Epithelial cell of esophagus (primary cell): ENCODE data around the gene PKM.
A peak's percentile ranks its signal among the peaks of the same experiment; 100 is the strongest.

ENCODE experiments used
- DNase-seq: peaks from one replicate; pipeline ENCODE4 v3.0.0; 2010; ENCODE audit warnings: low read depth
- H3K4me3 ChIP-seq: 2 replicates; pipeline ENCODE4 v1.5.1; 2011; ENCODE audit warnings: mild to moderate bottlenecking, low read length, control low read depth
- TF ChIP-seq, protein P1 (sequence below): IDR thresholded peaks from 2 replicates; pipeline ENCODE4 v1.5.1; 2011; ENCODE audit warnings: low read depth, mild to moderate bottlenecking, low read length, control low read depth, inconsistent platforms; ENCODE audit not compliant: insufficient read depth; ENCODE audit errors: missing control alignments

PKM gene

DNA sequence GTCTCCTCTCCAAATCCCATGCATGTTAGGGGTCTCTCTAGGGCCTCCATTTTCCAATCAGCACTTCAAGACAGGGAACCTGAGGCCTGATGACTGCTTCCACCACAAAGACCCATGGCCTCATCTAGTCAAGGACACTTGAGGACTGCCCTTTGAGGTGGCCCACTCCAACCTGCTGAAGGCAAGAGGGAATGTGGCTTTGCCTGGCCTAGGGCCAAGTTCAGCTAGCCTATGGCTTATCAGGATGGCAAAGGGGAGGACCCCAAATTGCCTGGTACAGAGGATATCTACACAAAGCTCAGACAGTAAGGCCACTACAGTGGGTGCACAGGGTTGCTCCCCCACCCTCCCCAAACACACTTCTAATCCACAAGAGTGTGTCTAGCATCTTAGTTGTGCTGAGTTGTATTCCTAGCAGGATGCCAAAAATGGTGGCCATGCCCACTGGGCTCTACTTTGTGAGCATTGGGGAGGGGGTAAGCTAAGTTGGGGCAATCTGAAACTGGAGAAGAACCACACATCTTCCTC, 23.4 kb downstream of the PKM start:
- no peak overlapping the region for H3K4me3 ChIP-seq
- TF ChIP-seq, protein P1, sequence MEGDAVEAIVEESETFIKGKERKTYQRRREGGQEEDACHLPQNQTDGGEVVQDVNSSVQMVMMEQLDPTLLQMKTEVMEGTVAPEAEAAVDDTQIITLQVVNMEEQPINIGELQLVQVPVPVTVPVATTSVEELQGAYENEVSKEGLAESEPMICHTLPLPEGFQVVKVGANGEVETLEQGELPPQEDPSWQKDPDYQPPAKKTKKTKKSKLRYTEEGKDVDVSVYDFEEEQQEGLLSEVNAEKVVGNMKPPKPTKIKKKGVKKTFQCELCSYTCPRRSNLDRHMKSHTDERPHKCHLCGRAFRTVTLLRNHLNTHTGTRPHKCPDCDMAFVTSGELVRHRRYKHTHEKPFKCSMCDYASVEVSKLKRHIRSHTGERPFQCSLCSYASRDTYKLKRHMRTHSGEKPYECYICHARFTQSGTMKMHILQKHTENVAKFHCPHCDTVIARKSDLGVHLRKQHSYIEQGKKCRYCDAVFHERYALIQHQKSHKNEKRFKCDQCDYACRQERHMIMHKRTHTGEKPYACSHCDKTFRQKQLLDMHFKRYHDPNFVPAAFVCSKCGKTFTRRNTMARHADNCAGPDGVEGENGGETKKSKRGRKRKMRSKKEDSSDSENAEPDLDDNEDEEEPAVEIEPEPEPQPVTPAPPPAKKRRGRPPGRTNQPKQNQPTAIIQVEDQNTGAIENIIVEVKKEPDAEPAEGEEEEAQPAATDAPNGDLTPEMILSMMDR = no peak
- DNase-seq = no peak

DNA sequence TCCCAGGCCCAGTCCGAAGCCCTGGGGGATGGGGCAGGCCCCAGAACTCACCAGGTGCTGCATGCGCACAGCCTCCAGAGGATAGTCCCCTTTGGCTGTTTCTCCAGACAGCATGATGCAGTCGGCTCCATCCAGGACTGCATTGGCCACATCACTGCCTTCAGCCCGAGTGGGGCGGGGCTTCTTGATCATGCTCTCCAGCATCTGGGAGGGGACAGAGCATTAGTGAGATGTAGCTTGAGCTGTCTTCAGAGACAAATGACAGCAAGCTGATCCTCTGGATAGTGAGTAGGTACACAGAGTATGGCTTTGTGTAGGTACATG, 24.4 kb downstream of the PKM start:
- TF ChIP-seq, protein P1 = no peak
- no peak for DNase-seq

DNA sequence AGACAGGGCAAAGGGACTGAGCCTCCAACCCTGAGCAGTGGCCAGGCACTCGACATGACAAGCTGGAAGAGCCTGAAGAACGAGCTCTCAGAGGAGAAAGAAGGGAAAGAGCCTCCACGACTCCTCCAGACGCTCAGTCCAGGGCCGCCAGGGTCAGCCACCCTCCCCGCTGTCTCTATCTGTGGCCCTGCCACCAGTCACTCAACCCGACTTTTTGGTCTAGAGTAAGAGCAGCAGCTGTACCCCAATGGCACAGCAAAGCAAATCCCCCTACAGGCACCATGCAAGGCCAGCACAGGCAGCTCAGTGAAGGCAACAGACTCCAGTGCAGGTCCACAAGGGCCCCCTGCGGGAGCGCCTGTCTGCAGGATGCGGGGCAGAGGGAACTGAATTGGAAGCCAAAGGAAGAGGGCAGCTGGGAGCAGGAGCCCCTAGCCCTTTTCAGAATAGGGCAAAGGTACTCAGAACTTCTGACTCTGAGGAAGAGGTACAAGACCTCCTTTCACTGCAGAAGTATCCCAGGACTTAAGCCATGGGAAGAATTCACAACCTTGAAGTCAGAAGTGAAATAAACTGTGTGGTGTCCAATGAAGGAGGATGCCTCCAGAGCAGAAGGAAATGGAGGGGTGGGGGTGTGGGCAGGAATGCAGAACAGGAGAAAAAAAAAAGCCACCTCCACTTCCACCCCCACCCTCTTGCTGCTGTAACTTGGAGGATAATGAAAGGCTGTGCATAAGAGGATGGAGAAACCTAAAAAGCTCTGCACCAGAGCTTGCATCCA, 24.9 kb downstream of the PKM start:
- H3K4me3 ChIP-seq = no peak overlapping the region
- DNase-seq = no peak
- TF ChIP-seq, protein P1 = no peak

More for the DNA sequence above, 24.4 kb downstream of the PKM start:
- no peak overlapping the region for H3K4me3 ChIP-seq

DNA sequence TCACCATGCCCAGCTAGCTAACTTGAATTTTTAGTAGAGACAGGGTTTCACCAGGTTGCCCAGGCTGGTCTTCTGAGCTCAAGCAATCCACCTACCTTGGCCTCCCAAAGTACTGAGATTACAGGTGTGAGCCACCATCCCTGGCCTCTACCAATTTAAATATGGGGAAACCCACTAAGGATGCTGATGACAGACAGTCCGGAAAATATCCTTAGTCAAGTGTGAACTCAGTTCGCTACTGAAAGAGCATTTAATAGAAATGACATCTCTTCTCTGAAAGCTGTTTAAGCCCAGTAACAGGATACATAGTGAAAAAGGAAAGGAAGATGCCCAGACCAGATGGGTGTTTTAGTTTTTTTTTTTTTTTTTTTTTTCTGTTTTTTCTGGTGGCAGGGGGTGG, 25.7 kb downstream of the PKM start:
- TF ChIP-seq, protein P1 = no peak
- no peak for DNase-seq
- no peak overlapping the region for H3K4me3 ChIP-seq

DNA sequence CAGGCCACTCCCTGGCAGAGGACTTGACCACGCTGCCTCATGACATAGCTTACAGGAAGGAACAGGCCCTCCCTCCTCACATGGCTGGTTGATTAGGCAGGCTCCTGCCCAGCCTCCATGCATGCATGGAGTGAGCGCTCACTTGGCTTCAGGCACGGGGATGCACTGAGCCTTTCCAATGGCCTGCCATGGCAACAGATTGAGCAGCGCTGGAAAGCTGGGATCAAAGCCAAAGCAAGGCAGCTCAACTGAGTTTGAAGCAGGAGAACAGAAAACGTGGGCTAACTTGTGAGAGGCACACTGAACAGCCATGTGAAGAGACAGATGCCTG, 27.5 kb downstream of the PKM start:
- TF ChIP-seq, protein P1 = no peak
- no peak overlapping the region for H3K4me3 ChIP-seq
- peak; percentile 99 for DNase-seq

DNA sequence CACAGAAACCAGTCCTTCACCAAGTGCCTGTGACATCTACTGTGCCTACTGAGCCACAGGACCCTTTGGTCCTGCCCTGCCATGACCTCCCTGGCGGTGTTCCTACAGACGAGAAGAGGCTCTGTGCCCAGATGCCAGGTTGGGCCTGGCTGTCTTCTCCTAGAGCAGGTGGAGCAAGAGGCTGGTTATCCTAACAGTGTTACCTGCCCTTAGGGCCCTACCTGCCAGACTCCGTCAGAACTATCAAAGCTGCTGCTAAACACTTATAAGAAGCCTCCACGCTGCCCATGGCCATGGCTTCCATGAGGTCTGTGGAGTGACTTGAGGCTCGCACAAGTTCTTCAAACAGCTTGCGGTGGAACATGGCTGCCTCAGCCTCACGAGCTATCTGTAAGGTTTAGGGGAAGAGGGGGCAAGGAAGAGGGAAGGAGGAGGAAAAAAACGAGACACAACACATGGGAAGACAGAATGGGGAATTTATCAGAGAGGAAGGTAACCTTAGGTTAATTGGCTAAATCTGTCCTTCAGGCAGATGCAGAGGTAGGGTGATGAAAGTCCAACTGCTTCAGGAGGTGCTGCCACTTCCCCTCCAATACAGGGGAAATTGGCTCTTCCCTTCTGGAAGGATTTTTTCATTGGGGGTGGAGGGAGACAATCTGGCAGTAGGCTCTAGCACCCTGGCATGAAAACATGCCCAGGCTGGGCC, 28.0 kb downstream of the PKM start:
- TF ChIP-seq, protein P1 = no peak
- no peak for DNase-seq
- H3K4me3 ChIP-seq = no peak overlapping the region
